Activated CD4-positive, CD25-positive, alpha-beta regulatory T cell treated with anti-CD3 and anti-CD28 coated beads, Interleukin-2, amount 50 U/mL, for 24 hours (primary cell): ENCODE results near the gene ABRACL.
"Not testable (repeated sequence)": the region's sequence is repeated elsewhere in the genome, so short reads cannot be mapped to it uniquely, and the experiment has no call there.

Source experiments
- ATAC-seq, 2 donors: fragments of 150-1000 bp; cut with Tn5 transposase; one replicate each; pipeline ENCODE4 v1.10.0; 2021; ENCODE audit warnings: mild to moderate bottlenecking in 1 of 2, moderate library complexity in 1 of 2

The ABRACL gene

GRCh38 chr6:139013185-139013800 is 15.3 kb upstream of the ABRACL start:
- ATAC-seq: no peak

- ATAC-seq: no peak
These were observed 13.6 kb upstream of the ABRACL start for GRCh38 chr6:139014945-139015344.

GRCh38 chr6:139016337-139017213 is 12.0 kb upstream of the ABRACL start:
- no peak for ATAC-seq

DNA sequence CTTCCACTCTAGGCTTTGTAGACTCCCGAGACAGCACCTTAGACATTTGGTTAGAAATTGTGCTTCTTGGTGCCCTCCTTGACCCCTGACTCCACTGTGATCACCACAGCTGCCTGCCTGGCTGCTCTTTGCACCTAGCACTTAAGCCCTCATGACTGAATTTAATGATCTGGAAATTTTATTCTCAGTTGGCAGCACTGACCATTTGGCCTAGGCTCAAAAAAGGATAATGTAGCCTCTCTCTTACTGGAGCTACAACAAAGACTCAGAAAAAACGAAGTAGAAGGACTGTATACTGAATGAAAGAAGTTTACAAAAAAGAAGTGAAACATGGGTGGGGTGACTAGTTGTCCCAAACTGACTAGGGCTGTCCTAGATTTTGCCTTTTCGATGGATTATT is 11.3 kb upstream of the ABRACL start:
- ATAC-seq: no peak

GRCh38 chr6:139019722-139020121 is 8.8 kb upstream of the ABRACL start:
- no peak for ATAC-seq

DNA sequence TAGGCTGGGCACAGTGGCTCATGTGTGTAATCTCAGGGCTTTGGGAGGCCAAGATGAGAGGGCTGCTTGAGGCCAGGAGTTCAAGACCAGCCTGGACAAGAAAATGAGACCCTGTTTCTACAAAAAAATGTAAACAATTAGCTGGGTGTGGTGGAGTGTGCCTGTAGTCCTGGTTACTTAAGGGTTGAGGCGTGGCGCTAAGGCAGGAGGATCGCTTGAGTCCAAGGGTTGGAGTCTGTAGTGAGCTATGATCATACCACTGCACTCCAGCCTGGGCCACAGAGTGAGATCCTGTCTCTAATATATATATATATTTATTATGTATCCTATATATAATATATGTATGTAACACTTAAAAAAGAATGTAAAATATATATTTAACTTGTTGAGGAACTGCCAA is 7.9 kb upstream of the ABRACL start:
- no peak for ATAC-seq

DNA sequence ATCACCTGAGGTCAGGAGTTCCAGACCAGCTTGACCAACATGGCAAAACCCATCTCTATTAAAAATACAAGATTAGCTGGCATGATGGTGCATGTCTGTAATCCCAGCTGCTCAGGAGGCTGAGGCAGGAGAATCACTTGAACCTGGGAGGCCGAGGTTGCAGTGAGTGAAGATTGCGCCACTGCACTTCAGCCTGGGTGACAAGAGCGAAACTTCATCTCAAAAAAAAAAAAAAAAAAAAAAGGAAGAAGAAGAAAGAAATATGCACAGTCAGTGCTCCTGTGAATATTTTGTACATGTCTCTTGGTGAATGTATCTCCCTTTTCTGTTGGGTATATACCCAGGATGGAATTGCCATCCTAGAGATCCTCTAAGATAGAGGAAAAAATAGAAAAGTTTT is 3.1 kb upstream of the ABRACL start:
- ATAC-seq: not testable (repeated sequence)

GRCh38 chr6:139027620-139028182 is 844 bp upstream of the ABRACL start:
- ATAC-seq: peak; percentile 60 to 67

DNA sequence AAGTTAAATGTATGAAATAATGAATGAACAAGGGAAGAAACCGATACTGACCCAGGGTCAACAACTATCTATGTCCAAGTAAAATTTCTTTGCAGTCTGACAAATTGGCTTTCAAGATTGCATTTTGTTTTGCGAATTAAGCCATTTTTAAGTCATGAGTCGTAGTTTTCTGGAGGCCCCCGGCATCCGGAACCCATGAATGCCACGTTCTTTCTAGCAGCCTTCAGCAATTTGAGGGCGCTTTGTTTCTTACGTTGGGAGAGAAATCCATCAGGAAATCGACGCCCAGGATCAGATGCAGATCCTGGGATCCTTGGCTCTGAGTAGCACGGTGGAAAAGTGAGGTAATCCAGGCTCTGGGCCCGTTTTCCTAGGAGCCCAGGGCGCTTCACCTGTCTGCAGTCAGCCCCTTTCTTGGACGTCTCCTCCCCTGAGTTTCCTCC is 309 bp upstream of the ABRACL start:
- peak; percentile 1 for ATAC-seq

DNA sequence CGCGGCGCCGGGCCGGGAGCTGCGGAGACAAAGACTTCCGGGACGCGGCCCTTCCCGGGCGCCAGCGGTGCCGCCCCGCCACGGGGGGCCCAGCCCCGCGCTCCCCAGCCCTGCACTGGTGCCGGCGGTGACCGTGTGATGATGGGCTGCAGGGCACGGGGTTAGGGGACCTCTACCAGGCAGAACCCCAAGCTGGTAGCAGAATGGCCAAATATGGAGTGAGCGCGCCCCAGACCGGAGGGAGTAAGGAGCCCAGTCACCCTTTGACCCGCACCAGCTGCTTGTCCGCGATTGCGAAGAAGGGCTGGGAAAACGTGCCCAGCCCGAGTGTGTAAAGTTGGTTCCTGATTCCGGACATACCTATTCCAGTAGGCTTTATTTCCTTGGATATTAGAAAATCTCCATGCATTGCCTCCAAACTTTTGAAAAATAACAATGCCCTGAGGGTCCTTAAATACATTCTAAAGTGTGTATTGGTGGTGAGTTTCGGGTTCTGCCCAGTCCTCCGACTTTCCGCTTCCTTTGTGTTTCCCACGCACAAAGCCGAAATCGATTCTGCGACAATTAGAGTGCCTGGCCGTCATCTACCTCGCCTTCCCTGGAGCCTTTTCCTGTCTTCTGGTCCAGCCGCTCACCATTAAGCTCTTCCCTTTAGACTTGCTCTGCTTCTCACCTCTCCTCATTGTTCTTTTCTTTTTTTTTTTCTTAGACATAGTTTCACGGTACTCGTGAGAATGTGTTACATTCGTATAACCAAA is 1.1 kb downstream of the ABRACL start:
- ATAC-seq: no peak

DNA sequence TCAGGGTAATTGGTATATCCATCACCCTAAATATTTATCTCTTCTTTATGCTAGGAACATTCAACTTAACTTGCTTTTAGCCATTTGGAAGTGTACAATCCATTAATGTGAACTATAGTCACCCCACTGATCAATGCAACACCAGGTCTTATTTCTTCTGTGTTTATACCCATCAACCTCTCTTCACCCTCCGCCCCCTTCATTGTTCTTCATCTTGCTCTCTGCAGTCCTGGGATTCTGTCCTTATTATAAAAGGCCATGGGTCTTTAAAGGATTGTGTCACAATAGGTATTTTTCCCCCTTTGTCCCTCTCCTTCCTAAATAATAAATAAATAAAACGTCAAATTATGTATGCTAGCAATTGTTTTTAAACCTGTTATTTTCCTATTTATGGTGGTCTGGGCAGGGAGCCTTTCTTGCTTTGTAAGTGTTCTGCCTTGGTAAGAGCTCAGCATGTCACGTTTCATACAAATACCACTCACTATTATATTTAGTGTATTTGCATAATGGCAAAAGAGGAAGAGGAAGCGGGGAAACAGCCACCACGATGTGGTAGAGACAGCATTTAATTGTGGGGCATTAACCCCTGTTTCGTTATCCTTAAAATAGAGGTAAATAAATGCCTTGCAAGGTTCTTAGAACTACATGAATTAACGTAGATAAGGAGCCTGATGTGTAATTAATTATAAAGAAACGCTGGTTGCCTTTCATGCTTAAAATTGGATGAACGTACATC is 1.9 kb downstream of the ABRACL start:
- ATAC-seq: no peak

DNA sequence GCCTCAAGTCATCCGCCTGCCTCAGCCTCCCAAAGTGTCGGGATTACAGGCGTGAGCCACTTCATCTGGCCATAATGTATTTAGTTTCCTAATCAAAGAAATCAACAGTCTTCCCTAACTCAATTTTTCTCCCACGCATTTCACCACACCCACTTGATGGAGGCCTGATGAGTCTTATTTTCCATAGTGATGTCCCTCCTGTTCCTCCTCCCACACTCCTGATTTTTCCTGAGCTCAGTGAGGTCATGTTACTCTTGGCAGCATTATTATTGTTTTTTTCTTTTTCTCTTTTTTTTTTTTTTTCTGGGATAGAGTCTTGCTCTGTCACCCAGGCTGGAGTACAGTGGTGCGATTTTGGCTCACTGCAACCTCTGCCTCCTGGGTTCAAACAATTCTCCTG is 8.9 kb downstream of the ABRACL start:
- ATAC-seq: no peak

GRCh38 chr6:139044250-139044649 is 15.7 kb downstream of the ABRACL start:
- no peak for ATAC-seq

DNA sequence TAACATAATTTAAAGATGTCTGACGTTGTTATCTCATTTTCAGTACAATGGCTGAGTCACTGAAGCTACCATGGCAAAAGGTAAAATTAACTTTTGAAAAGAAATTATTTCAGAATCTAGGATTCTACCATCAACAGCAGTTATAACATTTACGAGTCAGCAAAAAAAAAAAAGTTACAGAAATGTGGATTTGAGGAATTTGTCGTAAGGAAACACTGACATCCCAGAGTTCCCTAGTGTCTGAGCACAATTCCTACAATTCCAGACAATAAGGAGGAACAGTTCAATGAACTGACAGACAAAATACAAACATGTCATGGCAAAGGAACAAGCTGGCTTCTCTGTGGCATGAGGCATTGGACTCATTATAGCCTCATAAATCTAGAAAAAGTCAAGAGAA is 19.1 kb downstream of the ABRACL start:
- no peak for ATAC-seq

GRCh38 chr6:139048912-139049311 is 20.4 kb downstream of the ABRACL start:
- ATAC-seq: not testable (repeated sequence)

- not testable (repeated sequence) for ATAC-seq
These were observed 21.7 kb downstream of the ABRACL start for GRCh38 chr6:139050131-139050769.

DNA sequence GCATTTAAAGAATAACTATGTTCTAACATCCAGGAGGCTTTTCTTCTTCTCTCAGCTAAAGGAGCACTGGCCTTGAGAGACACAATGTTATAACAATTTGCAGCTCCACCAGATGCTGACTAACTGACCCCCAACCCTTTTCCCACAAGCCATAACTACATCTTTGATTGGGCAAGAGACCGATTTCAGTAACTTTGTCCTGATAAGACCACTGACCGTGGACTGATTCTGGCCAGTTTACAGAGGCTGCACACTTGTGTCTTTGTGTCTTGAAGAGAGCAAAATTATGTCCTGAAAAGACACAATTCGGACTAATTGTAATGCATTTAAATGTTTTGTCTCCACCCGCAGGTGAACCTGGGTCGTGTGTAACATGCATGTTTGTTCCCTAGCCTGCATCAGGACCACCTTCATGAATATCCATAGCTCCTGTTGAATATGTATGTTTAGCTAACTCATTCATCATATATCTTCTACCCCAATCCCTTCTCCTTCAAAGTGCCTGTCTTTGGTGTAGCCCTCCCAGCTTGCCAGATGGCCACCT is 22.3 kb downstream of the ABRACL start:
- ATAC-seq: no peak

DNA sequence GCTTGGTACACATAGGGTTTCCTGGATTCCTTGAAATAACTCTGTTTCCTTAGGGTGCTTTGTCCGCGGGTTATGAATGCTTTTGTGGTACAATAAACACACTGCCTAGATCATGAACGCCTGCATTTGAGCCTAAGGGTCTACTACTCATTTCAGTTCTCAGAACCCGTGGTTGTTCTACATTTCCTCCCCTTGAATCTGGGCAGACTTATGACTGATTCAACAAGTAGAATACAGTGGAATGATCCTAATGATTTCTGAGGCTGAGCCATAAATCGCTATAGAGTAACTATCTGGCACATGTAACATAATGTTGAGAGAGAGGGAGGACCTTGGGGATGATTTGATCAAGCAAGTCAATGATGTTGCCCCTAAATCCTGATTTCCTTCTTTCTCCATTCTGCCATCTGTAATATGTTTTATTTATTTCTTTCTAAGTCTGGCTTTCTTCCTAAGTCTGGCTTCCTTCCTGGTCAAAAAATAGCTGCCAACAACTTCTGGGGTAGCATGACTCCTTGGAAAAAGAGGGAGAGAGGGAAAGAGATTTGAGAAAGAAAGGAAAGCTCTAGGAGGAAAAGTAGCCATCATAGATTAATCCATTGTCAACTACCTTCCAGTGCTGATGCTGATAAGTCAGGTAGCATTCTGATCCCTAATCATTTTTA is 23.0 kb downstream of the ABRACL start:
- no peak for ATAC-seq

DNA sequence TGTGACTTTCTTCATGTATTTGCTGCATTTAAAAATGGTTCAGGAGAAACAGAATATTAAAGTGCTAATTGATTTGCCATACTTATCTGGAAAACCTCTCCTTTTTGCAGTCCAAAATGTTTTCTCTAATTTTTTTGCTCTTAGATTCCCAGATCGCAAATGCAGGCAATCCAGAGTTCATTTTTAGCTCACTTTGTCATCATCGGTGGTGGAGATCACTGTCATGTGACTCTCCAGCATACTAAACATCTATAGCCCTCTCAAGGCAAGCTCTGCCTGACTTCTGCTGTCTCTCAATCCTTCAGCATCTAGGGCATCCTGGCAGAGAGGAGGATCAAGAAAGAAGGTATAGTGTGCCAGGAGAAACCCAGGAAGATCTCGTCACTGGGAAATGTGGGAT is 24.8 kb downstream of the ABRACL start:
- no peak for ATAC-seq

DNA sequence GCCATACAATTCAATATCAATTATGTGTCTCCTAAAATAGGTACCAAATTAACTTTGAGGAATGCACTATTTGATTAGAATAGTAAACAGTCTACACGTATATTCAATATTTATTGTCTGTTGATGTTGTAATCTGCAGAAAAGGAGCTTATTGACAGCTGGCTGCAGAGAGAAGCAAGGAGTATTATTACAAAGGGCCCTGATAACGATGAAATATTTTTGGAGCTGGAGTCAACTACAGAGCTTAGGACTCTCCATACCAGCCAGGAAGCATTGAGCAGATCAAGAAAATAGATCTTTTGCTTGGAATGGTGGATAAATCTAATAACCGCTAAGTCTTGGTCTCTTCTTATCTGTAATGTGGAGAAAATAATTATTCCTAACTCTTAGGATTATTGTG is 25.5 kb downstream of the ABRACL start:
- ATAC-seq: no peak

DNA sequence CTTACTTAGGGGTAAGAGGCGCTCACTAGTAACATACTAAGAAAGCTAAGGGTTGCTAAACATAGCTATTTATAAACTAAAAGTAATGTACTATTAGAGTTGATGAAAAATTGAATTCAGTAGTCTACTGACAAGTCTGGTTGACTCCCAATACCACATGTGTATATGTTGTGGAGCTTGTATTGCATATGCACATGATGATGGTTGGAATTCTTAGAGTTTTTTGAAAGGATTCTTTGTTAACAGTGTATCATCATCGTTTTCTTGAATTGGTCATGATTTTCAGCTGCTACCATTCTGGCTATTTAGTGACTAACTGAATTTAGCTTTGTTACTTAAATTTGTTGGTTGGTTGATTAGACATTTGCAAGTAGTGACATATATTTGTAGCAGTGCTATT is 27.2 kb downstream of the ABRACL start:
- no peak for ATAC-seq
